PC-3 (cell line): ENCODE data around the gene KLHDC8A.

Experiments
- EZH2 ChIP-seq: fragments of 300-600 bp; sonication (generic); IDR thresholded peaks from one replicate; pipeline ENCODE4 v1.6.1; 2017; ENCODE audit warnings: antibody characterized with exemption, mild to moderate bottlenecking, low read length; ENCODE audit not compliant: unreplicated experiment
- TF ChIP-seq, protein P1 (sequence below): fragments of 300-600 bp; sonication (generic); conservative IDR thresholded peaks from 2 replicates; pipeline ENCODE4 v1.5.1; 2017; ENCODE audit warnings: antibody characterized with exemption, low read depth, mild to moderate bottlenecking, low read length

- TF ChIP-seq, protein P1, sequence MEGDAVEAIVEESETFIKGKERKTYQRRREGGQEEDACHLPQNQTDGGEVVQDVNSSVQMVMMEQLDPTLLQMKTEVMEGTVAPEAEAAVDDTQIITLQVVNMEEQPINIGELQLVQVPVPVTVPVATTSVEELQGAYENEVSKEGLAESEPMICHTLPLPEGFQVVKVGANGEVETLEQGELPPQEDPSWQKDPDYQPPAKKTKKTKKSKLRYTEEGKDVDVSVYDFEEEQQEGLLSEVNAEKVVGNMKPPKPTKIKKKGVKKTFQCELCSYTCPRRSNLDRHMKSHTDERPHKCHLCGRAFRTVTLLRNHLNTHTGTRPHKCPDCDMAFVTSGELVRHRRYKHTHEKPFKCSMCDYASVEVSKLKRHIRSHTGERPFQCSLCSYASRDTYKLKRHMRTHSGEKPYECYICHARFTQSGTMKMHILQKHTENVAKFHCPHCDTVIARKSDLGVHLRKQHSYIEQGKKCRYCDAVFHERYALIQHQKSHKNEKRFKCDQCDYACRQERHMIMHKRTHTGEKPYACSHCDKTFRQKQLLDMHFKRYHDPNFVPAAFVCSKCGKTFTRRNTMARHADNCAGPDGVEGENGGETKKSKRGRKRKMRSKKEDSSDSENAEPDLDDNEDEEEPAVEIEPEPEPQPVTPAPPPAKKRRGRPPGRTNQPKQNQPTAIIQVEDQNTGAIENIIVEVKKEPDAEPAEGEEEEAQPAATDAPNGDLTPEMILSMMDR: no peak
- TF ChIP-seq EZH2: no peak
These were observed 43.7 kb downstream of the KLHDC8A start for GRCh38 chr1:205312866-205313562.
